DLD1 (cell line): ENCODE results near the gene KCNQ1.

ENCODE experiments used
- in situ Hi-C: cut with HindIII; loops from 2 replicates; pipeline ENCODE4 v1.10.0; 2017; ENCODE audit warnings: low sequenced_read_pairs

Gene KCNQ1

DNA sequence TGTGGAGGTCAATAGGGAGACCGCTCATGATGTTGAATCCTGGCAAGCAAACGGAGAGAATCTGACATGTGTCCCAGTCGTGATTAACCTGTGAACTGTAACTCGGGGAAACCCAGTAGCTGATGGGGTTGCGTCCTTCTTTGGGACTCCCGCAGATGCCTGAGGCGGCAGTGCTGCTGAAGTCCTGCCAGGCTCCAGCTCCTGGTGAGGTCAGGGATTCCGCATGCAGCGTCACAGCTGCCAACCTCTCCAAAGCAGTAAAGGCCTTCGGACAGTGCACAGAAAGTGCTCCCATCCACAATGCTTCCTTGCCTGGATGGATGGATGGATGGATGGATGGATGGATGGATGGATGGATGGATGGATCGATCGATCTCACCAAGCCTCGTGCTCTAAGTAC lies 13.5 kb downstream of the KCNQ1 start:
- in situ Hi-C loops: no loop called here

DNA sequence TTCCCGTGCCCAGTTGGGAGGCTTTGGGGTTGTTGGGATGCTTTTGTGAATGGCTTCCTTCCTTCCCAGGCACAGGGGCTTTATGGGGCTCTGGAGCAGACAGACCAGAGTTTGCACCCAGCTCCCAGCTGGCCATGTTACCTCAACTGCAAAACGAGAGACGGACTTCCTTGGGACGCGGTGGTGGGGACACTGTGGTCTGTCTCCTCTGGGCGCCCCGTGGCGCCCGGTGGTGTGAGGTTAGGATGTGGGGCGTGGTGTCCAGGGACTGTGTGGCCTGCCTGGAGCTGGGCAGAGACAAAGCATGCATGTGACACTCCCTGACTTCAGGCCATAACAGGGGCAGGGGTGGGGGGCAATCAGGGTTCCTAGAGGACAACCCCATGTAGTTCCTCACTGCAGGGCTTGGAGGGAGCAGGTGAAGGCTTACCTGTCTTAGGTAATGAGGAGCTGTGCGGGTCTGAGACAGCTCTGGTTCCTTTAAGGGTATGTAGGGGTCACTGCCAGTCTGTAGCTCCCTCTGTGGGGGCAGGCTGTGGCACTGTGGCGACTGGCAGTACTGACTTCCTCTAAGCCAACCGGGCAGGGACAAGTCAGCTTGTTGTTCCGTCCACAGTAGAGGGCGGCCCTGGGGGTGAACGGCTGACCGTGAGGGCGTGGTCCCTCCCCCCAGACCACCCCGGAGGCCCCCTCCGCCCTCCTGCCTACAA lies 14.4 kb downstream of the KCNQ1 start:
- in situ Hi-C loops: no loop called here

DNA sequence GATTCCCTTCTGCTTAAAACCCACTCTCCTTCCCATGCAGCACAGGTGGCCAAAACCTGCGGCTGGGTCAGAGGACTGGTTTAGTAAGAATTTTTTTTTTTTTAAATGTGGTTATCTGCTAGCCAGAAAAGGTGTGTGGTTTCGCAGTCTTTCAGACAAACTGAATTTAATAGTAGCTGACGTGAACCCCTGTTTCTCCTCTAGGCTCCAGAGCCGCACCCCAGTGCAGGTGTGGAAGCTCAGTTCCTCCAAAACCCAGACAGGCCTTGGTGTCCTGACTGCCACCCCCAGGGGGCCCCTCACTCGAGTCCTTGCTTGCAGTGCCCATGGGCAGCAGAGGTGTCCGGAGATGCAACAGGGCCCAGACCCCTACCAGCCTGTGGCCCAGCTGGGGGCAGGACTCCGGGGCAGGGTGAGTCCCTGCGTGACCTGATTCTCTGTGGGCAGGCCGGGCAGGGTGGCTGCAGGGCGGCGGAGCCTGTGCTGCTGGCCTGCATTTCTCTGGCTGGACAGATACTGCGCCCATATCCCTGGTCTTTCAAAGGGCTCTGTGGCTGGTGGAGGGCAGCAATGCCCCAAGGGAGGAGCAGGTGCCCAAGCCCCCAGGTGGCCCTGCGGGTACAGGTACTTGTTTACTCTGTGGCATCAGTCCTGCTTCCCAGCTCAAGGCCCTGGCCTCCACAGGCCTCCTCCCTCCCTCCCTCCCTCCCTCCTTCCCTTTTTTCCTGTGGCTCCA lies 15.2 kb downstream of the KCNQ1 start:
- in situ Hi-C loops: no loop called here

DNA sequence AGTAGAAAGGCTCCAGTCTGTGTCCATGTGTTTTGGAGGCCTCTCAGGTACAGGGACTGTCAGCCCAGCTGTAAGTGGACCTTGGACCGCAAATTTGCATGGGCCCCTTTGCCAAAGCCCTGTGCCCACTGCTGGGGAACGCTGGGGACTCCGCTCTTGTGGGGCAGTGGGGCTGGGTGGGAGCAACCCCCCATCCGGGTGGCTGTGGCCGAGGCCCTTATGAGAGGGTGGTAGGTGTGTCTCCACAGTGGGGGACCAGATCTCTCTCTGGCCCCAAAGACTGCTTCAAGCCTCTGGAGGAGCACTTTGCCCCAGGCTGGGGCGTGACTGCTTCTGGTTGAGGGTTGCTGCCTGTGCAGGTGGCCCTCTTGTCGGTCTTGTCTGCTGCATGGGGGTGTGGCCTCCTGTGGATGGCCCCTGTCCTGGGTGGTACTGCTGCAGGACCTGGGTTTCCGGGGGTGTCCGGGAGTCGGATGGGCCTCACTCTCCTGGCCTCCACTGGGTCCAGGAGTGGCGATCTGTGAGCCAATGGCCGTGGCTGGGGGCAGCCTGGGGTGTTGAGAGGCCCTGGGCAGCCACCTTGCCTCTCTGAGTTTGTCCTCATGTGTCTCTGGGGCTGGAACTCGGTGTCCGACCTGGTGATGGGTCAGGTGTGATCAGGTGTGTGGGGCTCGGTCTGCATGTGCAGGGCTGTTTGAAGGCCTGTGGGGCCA lies 15.9 kb downstream of the KCNQ1 start:
- in situ Hi-C loops: no loop called here

DNA sequence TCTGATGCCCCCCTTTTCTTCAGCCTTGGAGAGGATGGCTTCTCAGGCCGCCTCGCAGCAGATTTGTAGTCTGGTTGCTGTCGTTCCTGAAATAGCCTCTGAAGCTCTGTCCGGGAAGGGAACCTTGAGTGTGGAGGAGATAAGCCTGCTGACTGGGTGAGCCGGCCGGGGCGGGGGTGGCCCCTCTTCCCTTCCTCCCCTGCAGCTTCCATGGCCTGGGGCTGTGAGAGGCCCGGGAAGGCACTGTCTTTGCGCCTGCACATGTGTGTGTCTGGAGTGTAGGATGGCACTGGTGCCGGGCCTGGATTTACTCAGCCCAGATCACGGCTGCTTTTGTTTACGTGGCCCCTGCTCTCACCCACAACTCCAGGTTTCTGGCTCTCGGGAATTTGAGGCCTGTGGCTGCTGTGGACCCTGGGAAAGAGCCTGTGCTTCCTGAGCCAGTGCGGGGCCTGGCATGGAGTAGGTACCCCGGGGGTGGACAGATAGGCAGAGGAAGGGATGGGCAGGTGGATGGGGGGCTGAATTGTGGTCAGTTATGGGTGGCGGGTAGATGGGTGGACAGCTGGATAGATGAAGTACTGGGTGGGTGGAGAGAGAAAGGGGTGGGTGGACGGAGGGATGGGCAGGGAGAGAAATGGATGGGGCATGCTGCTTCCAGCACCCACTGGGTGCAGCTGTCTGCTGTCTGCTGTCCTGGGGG lies 16.6 kb downstream of the KCNQ1 start:
- in situ Hi-C loops: no loop called here

DNA sequence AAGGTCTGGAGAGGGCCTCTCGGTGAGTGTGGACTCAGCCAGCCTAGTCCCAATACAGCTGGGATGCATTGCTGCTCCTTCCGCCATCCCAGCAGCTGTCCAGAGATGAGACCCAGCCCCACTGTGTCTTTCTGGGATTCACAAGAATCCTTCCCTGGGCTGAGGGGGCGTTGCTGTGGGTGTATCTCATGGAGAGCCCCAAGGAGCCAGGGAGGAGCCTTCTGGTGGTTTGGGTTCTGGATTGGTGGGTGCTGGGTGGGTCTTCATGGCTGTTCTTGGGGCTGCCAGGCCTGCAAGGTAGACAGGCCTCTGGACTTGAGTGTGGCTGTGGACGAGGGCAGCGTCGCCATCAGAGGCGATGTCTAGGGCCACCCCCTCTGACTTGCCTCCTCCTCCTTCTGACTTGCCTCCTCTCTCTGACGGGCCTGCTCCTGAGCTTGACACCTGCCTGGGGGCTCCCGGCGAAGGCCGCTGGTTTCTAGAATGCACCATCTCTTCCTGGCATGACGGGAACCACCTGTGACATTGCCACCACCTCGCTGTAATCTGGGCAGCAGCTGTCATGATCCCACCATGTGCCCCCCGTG lies 17.2 kb downstream of the KCNQ1 start:
- in situ Hi-C loops: no loop called here

DNA sequence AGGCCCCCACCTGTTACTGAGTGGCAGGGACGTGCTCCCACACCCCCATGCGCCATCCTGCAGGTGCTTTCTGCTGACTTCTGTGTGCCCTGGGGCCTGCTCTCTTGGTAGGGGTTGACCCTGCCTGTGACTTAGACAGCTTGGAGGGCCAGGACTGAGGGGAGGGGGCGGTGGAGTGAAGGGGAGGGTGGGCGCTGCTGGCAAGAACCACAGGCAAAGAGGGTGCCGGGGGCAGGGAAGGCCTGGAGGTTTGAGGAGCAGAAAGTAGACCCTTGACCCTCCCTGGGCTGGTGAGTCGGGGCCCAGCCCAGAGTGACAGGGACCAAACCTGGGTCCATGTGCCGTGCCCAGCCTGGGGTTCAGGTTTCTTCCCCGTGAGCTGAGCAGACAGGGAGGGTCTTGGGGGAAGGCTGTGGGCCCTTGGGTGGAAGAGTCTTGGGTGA lies 17.8 kb downstream of the KCNQ1 start:
- in situ Hi-C loops: no loop called here

DNA sequence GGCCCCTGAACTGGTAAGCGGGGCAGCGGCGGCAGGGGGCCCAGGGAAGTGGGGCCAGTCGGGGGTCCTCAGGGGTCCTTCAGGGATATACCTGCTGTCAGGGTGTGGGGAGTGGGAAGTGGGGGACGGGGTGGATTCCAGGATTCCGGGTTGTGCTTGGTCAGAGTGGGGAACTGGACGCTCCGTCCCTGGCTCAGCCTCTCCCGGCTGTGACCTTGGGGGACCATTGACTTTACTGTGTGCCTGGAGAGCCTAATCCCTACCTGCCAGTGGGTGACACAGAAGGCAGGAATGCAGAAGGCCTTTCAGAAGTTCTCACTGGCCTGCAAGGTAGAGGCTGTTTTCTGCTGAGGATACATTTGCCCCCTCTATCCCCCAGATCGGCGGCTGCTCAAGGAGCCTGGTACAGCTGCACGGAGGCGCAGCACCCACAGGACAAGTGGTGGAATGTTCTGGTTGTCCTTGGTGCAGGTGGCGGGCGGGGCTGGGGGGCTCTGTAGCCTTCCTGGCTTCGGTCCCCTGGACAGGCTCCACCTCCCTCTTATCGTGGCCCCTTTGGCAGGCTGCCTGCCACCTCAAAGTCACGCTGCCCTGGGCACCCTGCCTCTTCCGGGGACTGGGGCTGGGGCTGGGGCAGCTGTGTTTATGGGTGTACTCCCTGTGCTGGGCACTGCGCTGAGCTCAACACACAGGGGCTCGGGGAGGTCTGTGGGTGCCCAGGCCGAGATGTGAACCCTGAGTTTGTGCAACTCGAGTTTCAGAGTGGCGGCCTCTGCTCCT lies 18.4 kb downstream of the KCNQ1 start:
- in situ Hi-C loops: no loop called here

DNA sequence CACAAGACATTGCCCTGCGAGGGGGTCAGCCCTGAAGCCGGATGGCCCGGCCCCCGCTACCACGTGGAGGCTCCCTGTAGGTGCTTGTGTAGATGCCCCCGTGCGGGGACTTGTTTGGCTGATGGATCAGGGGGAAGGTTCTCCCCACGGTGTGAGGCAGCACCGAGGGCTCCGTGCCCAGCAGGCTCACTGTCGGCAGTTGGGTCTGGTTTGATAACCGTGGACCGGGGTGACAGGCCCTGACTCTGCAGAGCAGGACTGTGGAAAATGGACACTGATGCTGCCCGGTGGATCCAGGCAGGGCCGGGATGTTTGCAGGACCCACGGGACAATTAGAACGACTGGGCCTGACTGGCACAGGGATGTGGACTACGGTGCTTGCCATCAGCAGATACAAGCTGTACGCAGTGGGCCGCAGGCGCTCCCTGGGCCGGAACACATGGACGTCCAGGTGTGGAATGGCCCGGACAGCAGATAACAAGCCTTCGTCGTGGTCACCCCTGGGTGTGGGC lies 19.0 kb downstream of the KCNQ1 start:
- in situ Hi-C loops: no loop called here

DNA sequence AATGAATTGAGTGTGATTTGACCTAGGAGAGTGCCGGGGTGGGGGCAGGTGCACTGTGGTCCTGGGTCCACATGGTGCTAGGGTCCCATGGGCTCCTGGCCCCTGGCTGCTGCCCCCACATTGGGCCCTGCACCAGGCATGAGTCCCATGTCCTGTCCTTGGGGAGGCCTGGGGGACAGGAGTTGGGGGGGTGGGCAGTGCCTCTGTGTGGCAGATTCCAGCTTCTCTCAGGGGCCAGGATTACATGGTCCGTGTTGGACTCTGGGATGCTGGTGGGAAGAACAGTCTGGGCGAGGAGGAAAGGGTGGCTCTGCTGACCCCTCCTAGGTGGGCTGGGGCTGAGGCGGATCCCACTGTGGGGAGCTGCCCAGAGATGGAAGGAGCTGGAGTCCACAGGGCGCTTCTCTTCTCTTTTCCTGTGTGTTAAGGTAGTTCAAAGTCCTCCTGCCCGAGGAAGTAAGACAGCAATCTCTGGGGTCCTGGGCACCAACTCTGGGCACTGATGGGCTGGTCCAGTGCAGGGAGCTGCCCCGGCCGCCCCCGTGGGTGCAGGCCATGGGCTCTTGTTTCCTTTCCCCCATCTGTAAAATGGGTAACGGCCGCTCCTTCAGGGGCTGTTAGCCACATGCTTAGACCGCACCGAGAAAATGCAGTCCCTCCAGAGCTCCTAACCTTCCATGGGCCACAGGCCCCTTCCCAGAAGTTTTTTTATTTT lies 19.8 kb downstream of the KCNQ1 start:
- in situ Hi-C loops: no loop called here

DNA sequence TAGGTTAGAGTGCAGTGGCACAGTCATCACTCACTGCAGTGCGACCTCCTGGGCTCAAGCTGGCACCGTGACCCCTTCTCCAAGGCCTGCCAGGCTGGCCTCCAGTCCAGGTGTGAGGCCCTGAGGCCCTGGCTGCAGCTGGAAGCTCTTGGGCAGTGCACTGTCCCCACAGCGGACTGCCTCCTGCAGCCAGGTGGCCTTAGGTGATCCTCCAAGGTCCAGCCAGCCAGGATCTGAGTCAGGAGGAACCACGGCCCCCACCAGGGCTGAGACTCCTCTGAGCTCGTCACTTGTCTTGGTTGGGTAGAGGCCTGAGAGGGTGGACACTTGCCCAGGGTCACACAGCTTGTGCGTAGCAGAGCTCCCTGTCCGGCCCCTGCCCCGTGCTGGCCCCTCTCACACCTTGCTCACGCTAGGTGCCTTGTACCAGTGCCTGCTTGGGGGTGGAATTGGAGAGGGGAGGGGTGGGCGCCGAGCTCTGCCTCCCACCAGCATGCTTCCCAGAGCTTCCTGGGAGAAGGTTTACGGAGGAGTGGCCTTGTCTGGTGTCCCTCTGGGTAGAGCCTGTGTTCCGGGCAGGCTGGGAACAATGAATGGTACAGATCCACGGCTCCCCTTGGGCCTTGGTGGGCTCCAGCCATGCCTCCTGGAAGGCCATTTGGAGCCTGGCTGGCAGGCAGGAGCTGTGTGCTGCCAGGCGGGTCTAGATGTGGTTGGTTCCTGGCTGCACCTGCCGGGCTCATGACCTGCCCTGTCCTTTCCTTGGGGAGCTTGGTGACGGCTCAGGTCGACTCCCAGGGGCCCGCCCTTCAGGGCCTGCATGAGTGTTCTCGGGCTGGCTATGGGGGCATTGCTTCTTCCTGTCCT lies 20.6 kb downstream of the KCNQ1 start:
- in situ Hi-C loops: no loop called here

DNA sequence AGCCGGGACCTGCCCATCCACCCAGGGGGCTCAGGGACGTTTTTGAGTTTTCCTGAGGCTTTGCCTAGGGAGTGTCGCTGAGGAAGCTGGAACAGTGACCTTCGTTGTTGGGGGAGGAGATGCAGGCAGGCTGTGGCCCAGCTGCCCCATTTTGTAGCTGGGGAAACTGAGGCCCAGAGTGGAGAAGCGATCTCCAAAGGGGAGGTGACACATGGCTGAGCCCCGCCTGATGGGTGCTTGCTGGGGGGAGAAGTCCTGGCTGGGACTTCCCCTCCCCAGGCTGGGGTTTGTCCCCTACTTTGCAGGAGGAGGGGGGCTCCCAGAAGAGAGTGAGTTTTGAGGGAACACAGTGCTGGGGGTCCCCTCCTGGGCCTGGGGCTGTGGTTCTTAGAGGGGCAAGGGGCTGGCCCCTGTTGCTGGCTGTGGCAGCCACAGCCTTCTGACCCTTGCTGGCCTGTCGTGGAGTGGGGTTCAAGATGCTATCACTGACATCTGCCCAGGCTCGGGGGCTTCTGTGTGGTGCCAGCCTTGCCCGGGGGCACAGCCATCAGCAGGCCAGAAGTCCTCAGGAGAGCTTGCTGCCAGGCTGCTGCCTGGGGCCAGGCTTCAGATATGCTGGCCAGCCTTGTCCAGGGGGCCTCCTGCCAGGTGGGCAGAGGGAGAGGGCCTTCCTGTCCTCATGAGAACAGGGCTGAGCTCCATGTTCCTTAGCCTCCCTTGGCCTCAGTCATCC lies 21.4 kb downstream of the KCNQ1 start:
- in situ Hi-C loops: no loop called here

DNA sequence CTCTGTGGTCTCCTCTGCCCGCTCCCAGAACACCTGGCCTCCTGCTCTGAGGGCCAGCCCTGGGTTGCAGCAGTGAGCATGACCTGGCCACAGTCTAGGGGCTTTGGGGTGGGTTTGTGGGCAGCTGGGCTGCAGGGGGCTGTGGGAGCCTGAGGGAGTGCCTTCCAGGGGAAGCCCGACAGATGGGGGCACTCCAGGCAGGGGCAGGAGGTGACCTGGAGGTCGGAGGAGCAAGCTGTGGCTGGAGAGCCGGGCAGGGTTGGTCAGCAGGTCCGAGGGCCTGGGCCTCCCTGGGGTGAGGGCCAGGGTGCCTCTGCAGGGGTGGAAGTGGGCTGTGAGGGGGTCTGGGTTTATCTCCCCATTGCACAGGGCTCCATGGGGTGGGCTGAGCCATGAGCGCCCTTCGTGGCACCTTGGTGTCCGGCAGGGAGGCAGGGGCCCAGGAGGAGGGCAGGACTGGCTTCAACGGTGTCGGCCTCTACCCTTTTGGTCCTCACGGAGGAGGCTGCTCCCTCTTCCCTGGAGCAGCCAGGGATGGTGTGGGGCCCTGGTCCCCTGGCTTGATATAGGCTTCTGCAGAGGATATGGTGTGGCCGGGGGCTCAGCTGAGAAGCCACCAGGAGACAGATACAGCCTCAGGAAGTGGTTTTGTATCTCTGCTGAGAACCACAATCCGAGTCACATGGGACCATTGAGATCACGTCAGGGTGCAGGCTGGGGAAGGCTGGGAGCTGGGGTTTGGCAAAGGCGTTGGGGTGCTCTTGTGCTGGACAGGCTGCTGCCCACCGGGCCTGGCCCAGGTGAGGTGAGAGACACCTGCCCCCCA lies 22.3 kb downstream of the KCNQ1 start:
- in situ Hi-C loops: no loop called here

DNA sequence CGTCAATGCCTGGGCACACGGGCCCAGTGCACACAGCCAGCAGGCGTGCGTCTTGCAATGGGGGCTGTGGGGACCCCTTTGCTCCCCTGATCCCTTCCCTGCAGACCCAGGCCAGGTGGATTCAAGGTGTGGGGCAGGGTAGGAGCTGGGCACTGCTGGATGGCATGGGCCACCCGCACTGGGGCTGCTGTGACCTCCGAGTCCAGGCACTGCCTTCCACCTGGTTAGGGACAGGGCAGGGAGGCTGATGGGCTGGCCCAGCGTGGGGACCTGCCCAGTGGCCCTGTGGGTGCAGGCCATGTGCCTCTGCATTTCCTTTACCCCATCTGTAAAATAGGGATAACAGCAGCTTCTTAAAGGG lies 22.9 kb downstream of the KCNQ1 start:
- in situ Hi-C loops: no loop called here

DNA sequence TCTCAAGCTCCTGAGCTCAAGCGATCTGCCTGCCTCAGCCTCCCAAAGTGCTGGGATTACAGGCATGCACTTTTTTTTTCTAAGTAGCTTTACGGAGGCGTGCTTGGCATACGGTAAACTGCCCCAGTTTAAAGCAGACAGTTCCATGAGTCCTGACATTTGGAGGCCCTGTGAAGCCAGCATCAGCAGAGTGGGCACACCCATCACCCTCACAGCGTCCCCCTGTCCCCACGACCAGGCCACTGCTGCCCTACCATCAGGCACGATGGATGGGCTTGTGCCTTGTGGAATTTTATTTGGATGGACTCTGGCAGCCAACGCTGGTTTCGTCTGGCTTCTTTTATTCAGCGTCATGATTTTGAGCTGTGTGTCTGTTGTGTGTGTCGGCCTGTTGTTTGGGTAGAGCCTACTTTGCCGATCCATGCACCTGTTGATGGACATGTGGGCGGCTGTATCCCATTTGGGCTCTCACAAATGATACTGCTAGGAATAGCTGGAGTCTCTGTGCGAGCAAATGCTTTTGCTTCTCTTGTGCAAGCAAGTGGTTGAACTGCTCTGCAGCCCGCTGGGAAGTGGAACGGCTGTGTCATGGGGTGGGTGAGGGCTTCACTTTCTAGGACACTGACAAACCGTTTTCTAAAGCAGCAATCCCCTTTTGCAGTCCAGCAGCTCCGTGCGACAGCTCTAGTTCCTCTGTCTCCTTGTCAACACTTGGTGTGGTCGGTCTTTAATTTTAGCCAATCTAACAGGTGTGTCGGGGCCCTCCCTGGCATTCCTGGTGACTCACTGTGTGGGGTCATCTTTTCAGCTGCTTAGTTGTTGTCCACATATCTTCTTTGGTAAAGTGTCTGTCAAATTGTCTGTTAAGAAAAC lies 23.8 kb downstream of the KCNQ1 start:
- in situ Hi-C loops: no loop called here

DNA sequence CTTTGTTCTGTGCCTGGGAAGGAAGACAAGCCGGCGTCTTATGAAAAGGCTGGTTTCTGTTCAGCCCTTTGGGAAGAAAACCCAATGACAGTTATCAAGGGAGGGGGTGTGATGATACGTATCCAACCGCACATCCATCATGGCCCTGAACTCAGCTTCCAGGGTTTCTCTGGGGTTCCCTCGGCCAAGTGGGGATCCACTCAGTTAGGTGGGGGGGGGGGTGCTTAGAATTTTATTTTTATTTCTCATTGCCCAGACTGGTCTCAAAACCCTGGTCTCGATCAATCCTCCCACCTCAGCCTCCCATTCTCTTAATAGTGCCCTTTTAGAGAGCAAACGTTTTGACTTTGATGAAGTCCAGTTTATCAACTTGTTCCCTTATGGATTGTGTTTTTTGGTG lies 25.7 kb downstream of the KCNQ1 start:
- in situ Hi-C loops: no loop called here
